Adrenal gland (tissue), 12 donors: ENCODE results near the gene TM9SF2. TPM values are rescaled to one million over a fixed set of nuclear protein-coding genes. Genes with fewer than 3 reads are reported as not detected.
"Not testable (repeated sequence)": the region's sequence is repeated elsewhere in the genome, so short reads cannot be mapped to it uniquely, and the experiment has no call there.

Experiments
- DNase-seq, 7 donors: peaks; one replicate each; pipeline ENCODE4 v3.0.0-alpha.2; 2019 to 2020
- H3K27ac ChIP-seq, 5 donors: fragments of 200-600 bp; sonication (generic) in 4 of 5; 1 replicate in 3 of 5; 2 replicates in 2 of 5; pipeline versions ENCODE4 v1.5.1 to v1.8.0; 2016 to 2020; ENCODE audit warnings: mild to moderate bottlenecking in 1 of 5
- H3K27me3 ChIP-seq: fragments of 200-600 bp; 2 replicates; pipeline ENCODE4 v1.8.0; 2021
- H3K36me3 ChIP-seq, 2 donors: fragments of 200-600 bp; replicated peaks in 1 of 2; 1 replicate in 1 of 2; 2 replicates in 1 of 2; pipeline versions ENCODE4 v1.5.1 to v1.8.0; 2018 to 2022
- H3K4me1 ChIP-seq, 2 donors: fragments of 200-600 bp; replicated peaks in 1 of 2; 1 replicate in 1 of 2; 2 replicates in 1 of 2; pipeline versions ENCODE4 v1.5.1 to v1.8.0; 2018 to 2021
- H3K4me3 ChIP-seq, 4 donors: fragments of 200-600 bp; sonication (generic) in 3 of 4; one replicate each; pipeline ENCODE4 v1.5.1; 2016 to 2018
- H3K9me3 ChIP-seq, 3 donors: fragments of 200-600 bp; sonication (generic) in 1 of 3; replicated peaks in 1 of 3; 1 replicate in 2 of 3; 2 replicates in 1 of 3; pipeline versions ENCODE4 v1.5.1 to v1.8.0; 2016 to 2021
- POLR2A ChIP-seq, 2 donors: fragments of 450-650 bp; IDR thresholded peaks; one replicate each; pipeline ENCODE4 v1.6.1; 2017; ENCODE audit warnings: antibody characterized with exemption in 2 of 2, mild to moderate bottlenecking in 2 of 2, moderate library complexity in 1 of 2
- WGBS, 4 donors: extraction: QIAGEN DNeasy Blood & Tissue Kit in 2 of 4; methylation state at CpG; one replicate each; pipeline versions ENCODE4 v1.1.5 to v1.1.7; 2013 to 2017; 5-methylcytosine and 5-hydroxymethylcytosine counted together
- intact Hi-C, 2 donors: fragments of 100-400 bp; cut with DNase I; formaldehyde crosslinking; loops; one replicate each; pipeline versions ENCODE4 v1.14.1 to v1.15.0; 2022 to 2023
- polyA plus RNA-seq, 3 donors: library from polyadenylated mRNA; stranded (reverse); fragments of 200-250 nt in 2 of 3; fragments of 350-450 nt in 1 of 3; fragmentation: Illumina TruSeq in 1 of 3; extraction: RNeasy Lipid Tissue Mini Kit (QIAGEN cat#74804) in 1 of 3; gene quantifications; one replicate each; pipeline ENCODE4 v1.2.3, GENCODE V29; 2013 to 2014
- total RNA-seq, 9 donors: library from RNA; depleted of rRNA in 4 of 9; stranded (reverse); fragments of >200 nt in 4 of 9; fragments of 120-200 nt in 1 of 9; fragmentation: NEBNext Ultra II Directional in 1 of 9; extraction: Animal tissue kit (Norgen Biotek cat#: 25700) in 1 of 9; gene quantifications; one replicate each; pipeline versions ENCODE4 v1.1.0 to v1.2.4, GENCODE V29; 2013 to 2023
- TF ChIP-seq, protein P1 (sequence below), 6 experiments: fragments of 450-650 bp in 4 of 6; fragments of 200-600 bp in 2 of 6; sonication (generic) in 1 of 6; IDR thresholded peaks; 1 replicate in 5 of 6; 2 replicates in 1 of 6; pipeline versions ENCODE4 v1.5.1 to v1.8.0; 2016 to 2021; ENCODE audit warnings: antibody characterized with exemption in 6 of 6, mild to moderate bottlenecking in 2 of 6, moderate library complexity in 1 of 6
- donor health status: healthy with polysubstance abuse.
- donor health status: Bipolar disorder and iron deficiency.
- donor health status: DM: yes; HTN: yes; CAD: no.
- donor health status: DM: no; HTN: no; CAD: no.
- donor health status: DM: no; HTN: no; CAD: no.
- donor health status: DM: yes; HTN: yes; CAD: no.

The TM9SF2 gene
- total and polyA plus RNA-seq, 12 donors: 22.7 to 153 (median 113) TPM

DNA sequence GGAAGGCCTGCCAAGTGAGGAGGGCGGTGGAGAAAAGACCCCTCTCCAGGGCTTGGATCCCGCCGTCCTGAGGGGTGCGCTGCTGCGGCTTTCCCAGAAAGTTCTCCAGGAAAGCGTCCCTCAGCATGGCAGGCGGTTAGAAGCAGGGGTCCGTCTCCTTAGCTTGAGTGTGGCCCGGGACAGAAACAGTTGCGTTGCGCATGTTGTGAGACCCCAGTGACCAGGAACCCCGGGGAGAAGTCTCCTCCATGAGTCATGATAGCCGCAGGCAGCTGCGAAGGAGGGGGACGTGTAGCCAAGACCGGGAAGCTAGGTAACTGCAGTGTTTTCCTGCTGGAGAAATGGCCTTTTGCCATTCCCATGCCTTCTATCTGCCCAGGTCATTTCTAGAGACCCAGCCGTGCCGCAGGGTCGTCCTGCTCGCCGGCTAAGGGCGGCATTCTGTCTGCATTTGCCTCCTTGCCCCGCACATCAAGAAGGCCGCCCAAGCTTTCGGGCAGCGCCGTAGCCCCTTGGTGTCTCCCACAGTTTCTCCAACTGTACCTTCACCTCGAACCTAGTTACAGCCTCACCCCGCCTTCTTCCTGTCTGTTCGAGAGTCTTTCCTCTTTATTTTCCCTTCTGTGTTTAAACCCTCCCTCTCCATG lies 64.3 kb downstream of the TM9SF2 start:
- TF ChIP-seq, protein P1, sequence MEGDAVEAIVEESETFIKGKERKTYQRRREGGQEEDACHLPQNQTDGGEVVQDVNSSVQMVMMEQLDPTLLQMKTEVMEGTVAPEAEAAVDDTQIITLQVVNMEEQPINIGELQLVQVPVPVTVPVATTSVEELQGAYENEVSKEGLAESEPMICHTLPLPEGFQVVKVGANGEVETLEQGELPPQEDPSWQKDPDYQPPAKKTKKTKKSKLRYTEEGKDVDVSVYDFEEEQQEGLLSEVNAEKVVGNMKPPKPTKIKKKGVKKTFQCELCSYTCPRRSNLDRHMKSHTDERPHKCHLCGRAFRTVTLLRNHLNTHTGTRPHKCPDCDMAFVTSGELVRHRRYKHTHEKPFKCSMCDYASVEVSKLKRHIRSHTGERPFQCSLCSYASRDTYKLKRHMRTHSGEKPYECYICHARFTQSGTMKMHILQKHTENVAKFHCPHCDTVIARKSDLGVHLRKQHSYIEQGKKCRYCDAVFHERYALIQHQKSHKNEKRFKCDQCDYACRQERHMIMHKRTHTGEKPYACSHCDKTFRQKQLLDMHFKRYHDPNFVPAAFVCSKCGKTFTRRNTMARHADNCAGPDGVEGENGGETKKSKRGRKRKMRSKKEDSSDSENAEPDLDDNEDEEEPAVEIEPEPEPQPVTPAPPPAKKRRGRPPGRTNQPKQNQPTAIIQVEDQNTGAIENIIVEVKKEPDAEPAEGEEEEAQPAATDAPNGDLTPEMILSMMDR (IDR thresholded peaks at IDR 0.05): no peak
- TF ChIP-seq POLR2A (IDR thresholded peaks at IDR 0.05): no peak
- Histone ChIP-seq H3K4me3 (no peak overlapping the region), H3K27ac (no peak overlapping the region), H3K9me3 (no peaks in the 10 kb centered on the region), H3K4me1 (no peaks in the 10 kb centered on the region), H3K27me3 (no peaks in the 10 kb centered on the region), H3K36me3 (peaks cover 0 to 5% of the 10 kb centered on the region in 2 donors)
- 76 to 93% (median 90%) methylated on average over 30 of the region's 30 CpGs for WGBS, 4 donors
- no peak for DNase-seq
- intact Hi-C loops: no loop called here

DNA sequence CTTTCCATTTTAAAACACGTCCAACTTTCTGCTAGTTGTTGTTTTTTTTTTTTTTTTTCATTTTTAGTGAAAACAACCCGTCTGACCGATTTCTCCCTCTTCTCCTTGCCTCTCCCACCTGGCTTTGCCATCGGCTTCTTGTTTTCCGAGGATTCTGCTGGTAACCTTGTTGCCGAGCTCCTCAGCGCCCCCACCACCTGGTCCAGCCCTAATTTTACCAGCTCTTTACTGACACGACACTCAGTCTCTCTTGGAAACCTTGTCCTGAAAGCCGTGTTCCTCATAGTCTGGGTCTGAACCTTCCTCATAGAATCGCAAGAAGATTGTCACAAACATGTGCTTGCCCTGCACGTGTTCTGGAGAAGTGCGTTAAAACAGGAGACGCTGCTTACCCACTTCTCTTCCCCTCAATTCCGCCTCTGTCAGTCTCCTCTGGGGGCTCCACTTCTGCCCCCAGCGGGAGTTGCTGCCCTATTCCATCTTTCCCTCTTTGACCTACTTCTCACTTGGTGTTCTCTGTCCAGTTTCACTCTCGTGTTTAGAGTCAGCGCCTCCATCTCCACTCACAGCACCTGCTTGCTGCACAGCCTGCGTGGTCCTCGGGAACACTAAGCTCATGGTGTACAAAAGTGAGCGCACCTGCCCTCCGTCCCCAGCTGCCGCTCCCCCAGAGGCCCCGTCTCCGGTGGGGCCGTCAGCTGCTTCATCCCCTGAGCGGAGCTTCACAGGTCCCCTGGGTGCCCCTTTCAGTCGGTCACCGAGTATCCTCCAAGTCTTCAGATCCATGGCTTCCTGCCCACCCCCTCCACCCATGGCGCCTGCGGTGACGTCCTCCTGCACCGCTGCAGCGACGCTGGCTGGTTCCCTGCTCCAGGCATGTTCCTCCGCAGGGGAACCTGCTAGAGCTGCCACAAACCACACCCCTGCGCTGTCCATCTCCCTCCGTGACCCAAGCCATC lies 65.1 kb downstream of the TM9SF2 start:
- TF ChIP-seq, protein P1 (IDR thresholded peaks at IDR 0.05): no peak
- no peak for TF ChIP-seq POLR2A (IDR thresholded peaks at IDR 0.05)
- DNase-seq: no peak
- H3K27ac ChIP-seq: no peak overlapping the region
- no peak overlapping the region for H3K4me3 ChIP-seq
- 68 to 89% (median 86%) methylated on average over 31 to 37 of the region's 37 CpGs for WGBS, 4 donors
- H3K27me3 ChIP-seq: no peaks in the 10 kb centered on the region
- H3K36me3 ChIP-seq: peaks cover 0 to 5% of the 10 kb centered on the region in 2 donors
- no peaks in the 10 kb centered on the region for H3K9me3 ChIP-seq
- H3K4me1 ChIP-seq: no peaks in the 10 kb centered on the region
- intact Hi-C loops: no loop called here

DNA sequence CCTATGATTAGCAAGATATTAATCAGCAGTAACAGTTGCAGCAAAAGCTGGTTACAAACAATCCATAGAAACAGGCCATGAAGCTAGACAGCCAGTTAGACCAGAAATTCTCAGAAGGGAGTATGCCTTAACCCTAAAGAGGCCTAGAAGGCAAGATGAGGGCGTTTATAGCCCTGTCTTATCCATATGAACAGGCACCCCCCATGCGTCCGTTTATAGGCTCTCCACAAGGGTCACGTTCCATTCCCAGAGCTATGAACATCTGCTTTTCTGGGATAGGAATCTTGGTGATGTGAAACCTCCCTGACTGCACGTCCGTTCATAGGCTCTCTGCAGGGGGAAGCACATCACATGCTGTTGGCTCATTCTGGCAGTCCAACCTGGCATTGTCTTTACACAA lies 67.6 kb downstream of the TM9SF2 start:
- DNase-seq, H3K36me3 ChIP-seq, H3K9me3 ChIP-seq, H3K4me3 ChIP-seq, H3K27me3 ChIP-seq, H3K4me1 ChIP-seq, intact Hi-C loops, H3K27ac ChIP-seq: not testable (repeated sequence)
- WGBS, 4 donors: 76 to 90% (median 87%) methylated on average over 2 to 5 of the region's 6 CpGs

DNA sequence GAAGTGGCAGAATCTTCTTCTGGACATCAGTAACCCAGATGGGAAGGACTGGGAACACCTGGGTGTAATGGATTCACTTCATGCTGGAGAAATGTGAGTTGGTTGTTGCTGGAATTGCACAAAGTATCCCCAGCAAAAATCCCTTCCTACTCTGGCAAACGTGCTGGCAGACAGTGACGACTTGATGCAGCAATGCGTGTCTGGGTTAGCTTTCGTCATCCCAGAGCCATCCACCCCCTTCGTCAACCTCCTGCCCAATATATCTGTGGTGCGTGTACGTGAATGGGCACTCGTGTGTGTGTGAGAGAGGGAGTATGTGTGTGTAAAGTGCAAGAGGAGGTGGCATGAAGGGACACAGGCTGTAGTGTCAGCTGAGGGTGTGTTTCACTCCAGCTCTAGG lies 70.9 kb downstream of the TM9SF2 start:
- Histone ChIP-seq H3K27me3 (no peaks in the 10 kb centered on the region), H3K4me3 (no peak overlapping the region), H3K9me3 (no peaks in the 10 kb centered on the region), H3K36me3 (no peaks in the 10 kb centered on the region), H3K4me1 (no peaks in the 10 kb centered on the region), H3K27ac (no peak overlapping the region)
- no peak for TF ChIP-seq POLR2A (IDR thresholded peaks at IDR 0.05)
- TF ChIP-seq, protein P1 (IDR thresholded peaks at IDR 0.05): no peak
- no peak for DNase-seq
- 78 to 100% (median 88%) methylated on average over 5 to 8 of the region's 8 CpGs for WGBS, 4 donors
- intact Hi-C loops: no loop called here
